K562 (cell line): ENCODE measurements around the gene DNAJB6. TPM values are rescaled to one million over a fixed set of nuclear protein-coding genes. Genes with fewer than 3 reads are reported as not detected.

Source experiments
- ATAC-seq: fragments of 200-7000 bp; cut with Tn5 transposase; 3 replicates; pipeline ENCODE4 v1.9.1; 2020; ENCODE audit warnings: moderate library complexity
- BruUV-seq: library from RNA; stranded (reverse); fragments of 400-500 nt; replicated peaks from 2 replicates; lab custom pipeline; 2021; lab: Mats Ljungman, UMichigan
- CTCF ChIA-PET: fragments of 300-600 bp; formaldehyde crosslinking; extraction: SDS; loops from one replicate; lab custom pipeline; 2021; ENCODE audit warnings: low intra/inter-chr PET ratio; lab: Yijun Ruan, JAX
- POLR2A ChIA-PET: fragments of 300-600, 350-650 bp; sonication (Branson Sonifier 250); formaldehyde crosslinking; extraction: SDS; loops from one replicate; lab custom pipeline; 2021; ENCODE audit warnings: antibody characterized with exemption, inconsistent platforms; lab: Yijun Ruan, JAX
- DNase-seq, 4 experiments: peaks; one replicate each; pipeline versions ENCODE4 v3.0.0 to v3.0.0-alpha.2; 2011 to 2018; ENCODE audit warnings: low spot score in 3 of 4, mixed read lengths in 3 of 4; ENCODE audit errors: extremely low read depth in 1 of 4
- FAIRE-seq: peaks from 2 replicates; lab custom pipeline; 2011; peaks lifted over from hg19 to GRCh38; lab: Jason Lieb, UNC
- H2AFZ ChIP-seq: 2 replicates; pipeline ENCODE4 v1.6.0; 2011; ENCODE audit warnings: low read depth, low read length, control low read depth, inconsistent platforms
- H3K27ac ChIP-seq: fragments of 200-600 bp; 3 replicates; pipeline ENCODE4 v1.8.0; 2011; ENCODE audit warnings: low read depth, mild to moderate bottlenecking, control low read depth, inconsistent platforms, low read length, moderate library complexity, mixed read lengths; ENCODE audit errors: extremely low read depth
- H3K27me3 ChIP-seq, 2 experiments: fragments of 300-600 bp in 1 of 2; 2 replicates in 1 of 2; 3 replicates in 1 of 2; pipeline versions ENCODE4 v1.6.0 to v1.8.0; 2011; ENCODE audit warnings: inconsistent platforms in 2 of 2, low read length in 2 of 2, mild to moderate bottlenecking in 1 of 2, mixed read lengths in 1 of 2, moderate library complexity in 1 of 2; ENCODE audit not compliant: control insufficient read depth in 2 of 2, insufficient read depth in 2 of 2
- H3K36me3 ChIP-seq: fragments of 300-600 bp; 3 replicates; pipeline ENCODE4 v1.8.0; 2011; ENCODE audit warnings: mild to moderate bottlenecking, low read length, inconsistent platforms; ENCODE audit not compliant: control insufficient read depth, insufficient read depth
- H3K4me1 ChIP-seq, 2 experiments: fragments of 200-600 bp in 1 of 2; replicated peaks in 1 of 2; 2 replicates in 1 of 2; 3 replicates in 1 of 2; pipeline versions ENCODE4 v1.5.1 to v1.8.0; 2011; ENCODE audit warnings: inconsistent platforms in 2 of 2, low read length in 2 of 2, mild to moderate bottlenecking in 1 of 2, mixed read lengths in 1 of 2, moderate library complexity in 1 of 2; ENCODE audit not compliant: control insufficient read depth in 2 of 2, insufficient read depth in 2 of 2
- H3K4me2 ChIP-seq: 2 replicates; pipeline ENCODE4 v1.6.1; 2011; ENCODE audit warnings: low read length, control low read depth, inconsistent platforms, mixed read lengths; ENCODE audit not compliant: insufficient read depth
- H3K4me3 ChIP-seq: fragments of 200-600 bp; sonication (generic), shearing (Covaris generic); 2 replicates; pipeline ENCODE4 v1.5.1; 2016; ENCODE audit warnings: control low read depth, inconsistent platforms
- H3K79me2 ChIP-seq: fragments of 200-600 bp; 3 replicates; pipeline ENCODE4 v1.8.0; 2011; ENCODE audit warnings: low read length, inconsistent platforms; ENCODE audit not compliant: control insufficient read depth, insufficient read depth
- H3K9ac ChIP-seq, 2 experiments: 2 replicates each; pipeline versions ENCODE4 v1.6.0 to v1.6.1; 2011; ENCODE audit warnings: low read depth in 2 of 2, low read length in 2 of 2, control low read depth in 1 of 2, inconsistent platforms in 1 of 2, mild to moderate bottlenecking in 1 of 2, mixed read lengths in 1 of 2; ENCODE audit not compliant: insufficient read depth in 1 of 2
- H3K9me1 ChIP-seq: one replicate; pipeline ENCODE4 v1.6.0; 2011; ENCODE audit warnings: inconsistent platforms, mild to moderate bottlenecking, low read length, moderate library complexity; ENCODE audit not compliant: control insufficient read depth, insufficient read depth
- H3K9me3 ChIP-seq: replicated peaks from 2 replicates; pipeline ENCODE4 v1.5.1; 2011; ENCODE audit warnings: low read depth, low read length, inconsistent platforms; ENCODE audit not compliant: control insufficient read depth, insufficient read depth
- H4K20me1 ChIP-seq: replicated peaks from 2 replicates; pipeline ENCODE4 v1.6.1; 2011; ENCODE audit warnings: low read length, inconsistent platforms, mixed read lengths; ENCODE audit not compliant: control insufficient read depth, insufficient read depth
- CXXC5 ChIP-seq: fragments of 250-450 bp; sonication (Bioruptor Pico); IDR thresholded peaks from 2 replicates; pipeline ENCODE4 v1.8.0; 2022; ENCODE audit warnings: inconsistent platforms, mild to moderate bottlenecking, moderate library complexity
- MBD2 ChIP-seq: sonication (generic); IDR thresholded peaks from 2 replicates; pipeline ENCODE4 v1.6.1; 2016; ENCODE audit warnings: low read depth, borderline replicate concordance
- NR2C1 ChIP-seq, 2 experiments: fragments of 450-650 bp; IDR thresholded peaks; 2 replicates each; pipeline ENCODE4 v1.6.1; 2017; ENCODE audit warnings: mild to moderate bottlenecking in 2 of 2, antibody characterized with exemption in 1 of 2, inconsistent platforms in 1 of 2, missing compliant biosample characterization in 1 of 2, missing genetic modification characterization in 1 of 2
- RBM39 ChIP-seq: fragments of 200-400 bp; formaldehyde crosslinking; optimal IDR thresholded peaks from 2 replicates; pipeline ENCODE3; 2018; ENCODE audit warnings: low read depth, low read length
- SNRNP70 ChIP-seq: fragments of 200-400 bp; formaldehyde crosslinking; optimal IDR thresholded peaks from 2 replicates; pipeline ENCODE3; 2017; ENCODE audit warnings: low read depth, low read length
- ZNF76 ChIP-seq: fragments of 250-450 bp; sonication (Bioruptor Pico); IDR thresholded peaks from 2 replicates; pipeline ENCODE4 v1.4.0; 2020; ENCODE audit warnings: mild to moderate bottlenecking, moderate library complexity, borderline replicate concordance
- WGBS: fragments of 100-300 bp; shearing (Covaris generic); methylation state at CpG from one replicate; pipeline ENCODE4 v1.1.6; 2016; ENCODE audit warnings: low coverage, mixed read lengths; ENCODE audit not compliant: insufficient coverage; ENCODE audit errors: missing lambda C conversion rate; 5-methylcytosine and 5-hydroxymethylcytosine counted together
- in situ Hi-C: fragments of 300-500 bp; cut with MboI; formaldehyde crosslinking; loops from 4 replicates; pipeline ENCODE4 v1.15.0; 2018; ENCODE audit warnings: inconsistent platforms, mixed read lengths
- intact Hi-C: fragments of 100-400 bp; cut with micrococcal nuclease; formaldehyde crosslinking; loops from 2 replicates; pipeline ENCODE4 v1.14.2; 2022
- polyA plus RNA-seq, 8 experiments: library from polyadenylated mRNA; depleted of rRNA in 4 of 8; stranded (reverse) in 5 of 8; unstranded in 3 of 8; fragments of >200 nt; fragmentation: Nextera tagmentation in 2 of 8; fragmentation: Illumina TruSeq in 1 of 8; extraction: Ambion mirVana in 2 of 8; extraction: Trizol in 1 of 8; gene quantifications; 2 replicates each; pipeline versions ENCODE4 v1.2.1 to v1.2.3, GENCODE V29; 2011 to 2014; ENCODE audit warnings: inconsistent platforms in 1 of 8, missing spikeins in 1 of 8
- total RNA-seq, 7 experiments: library from RNA; depleted of rRNA in 6 of 7; stranded (reverse); fragments of >200 nt in 6 of 7; fragmentation: Illumina TruSeq in 2 of 7; extraction: Trizol in 2 of 7; gene quantifications; 2 replicates each; pipeline versions ENCODE4 v1.2.1 to v1.2.3, GENCODE V29; 2011 to 2021; ENCODE audit warnings: low replicate concordance in 1 of 7
- TF ChIP-seq, protein P1 (sequence below): fragments of 200-400 bp; formaldehyde crosslinking; IDR thresholded peaks from 2 replicates; pipeline ENCODE4 v1.6.1; 2017; ENCODE audit warnings: mild to moderate bottlenecking, low read depth, low read length, moderate library complexity
- TF ChIP-seq, protein P2 (sequence below): fragments of 450-650 bp; IDR thresholded peaks from one replicate; pipeline ENCODE4 v1.6.1; 2018; ENCODE audit warnings: mild to moderate bottlenecking, moderate library complexity; ENCODE audit not compliant: partially characterized antibody
- TF ChIP-seq, protein P3 (sequence below): fragments of 450-650 bp; IDR thresholded peaks from 2 replicates; pipeline ENCODE4 v1.6.1; 2016; ENCODE audit warnings: antibody characterized with exemption
- TF ChIP-seq, protein P4 (sequence below): fragments of 450-650 bp; IDR thresholded peaks from 2 replicates; pipeline ENCODE4 v1.7.1; 2018; ENCODE audit warnings: mild to moderate bottlenecking, low read depth; ENCODE audit not compliant: partially characterized antibody

The DNAJB6 gene
- total and polyA plus RNA-seq, 9 of the 15 experiments (the other 6 are each of a cell fraction or from before 2014, with no cell fraction given), result 84.5 to 158 (median 135) TPM

DNA sequence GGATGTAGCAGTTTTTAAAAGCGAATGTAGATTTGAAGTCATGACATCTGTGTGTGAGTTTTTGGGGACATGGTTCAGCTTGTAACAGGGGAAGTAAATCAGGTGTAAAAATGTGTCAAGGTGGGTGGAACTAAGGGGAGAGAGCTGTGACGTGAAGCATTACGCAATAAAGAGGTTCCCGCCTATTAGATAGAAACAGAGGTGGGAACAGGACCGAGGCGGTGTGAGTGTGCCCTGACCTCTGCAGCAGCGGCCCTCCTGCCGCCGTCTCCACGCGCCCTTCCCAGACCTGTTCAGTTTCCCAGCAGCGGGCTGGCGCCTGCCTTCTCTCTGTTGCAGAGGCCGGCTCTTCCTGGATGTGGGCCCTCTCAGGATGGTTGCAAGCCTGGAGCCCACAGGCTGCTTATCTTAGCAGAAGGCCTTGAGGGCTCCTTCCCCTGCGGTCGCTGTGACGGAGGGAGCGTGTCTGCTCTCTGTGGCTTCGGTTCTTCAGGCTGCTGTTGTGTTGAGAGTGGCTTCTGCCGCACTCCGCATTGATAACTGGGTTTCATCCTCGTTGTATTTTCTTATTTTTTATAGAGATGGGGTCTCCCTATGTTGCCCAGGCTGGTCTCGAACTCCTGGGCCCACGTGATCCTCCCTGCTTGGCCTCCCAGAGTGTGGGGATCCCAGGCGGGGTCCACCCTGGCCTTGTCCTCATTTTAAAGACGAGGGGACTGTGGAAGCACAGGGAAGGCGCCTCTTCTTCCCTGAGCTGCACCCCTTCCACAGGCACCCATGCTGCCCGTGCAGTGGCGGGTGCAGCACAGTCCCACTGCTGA lies 65.0 kb downstream of the DNAJB6 start:
- H3K9me1 ChIP-seq, result peaks cover 19% of the 10 kb centered on the region
- H3K27ac ChIP-seq, result peak overlapping the region; percentile 77
- peaks cover 67 to 96% of the 10 kb centered on the region in 2 experiments for H3K4me1 ChIP-seq
- H2AFZ ChIP-seq, result peak overlapping the region; percentile 41
- WGBS, result 26% methylated on average over 29 of the region's 29 CpGs
- peak overlapping the region; percentile 26 to 34 for H3K9ac ChIP-seq
- H3K4me3 ChIP-seq, result no peak overlapping the region
- DNase-seq, result peak; percentile 60 to 96 (median 77)
- H3K9me3 ChIP-seq, result no peaks in the 10 kb centered on the region
- ChIA-PET POLR2A (interaction anchor here (0.6 kb wide), 1 partner anchor 105 kb away, joined by 3 read pairs; no protein-coding TSS in a partner anchor), CTCF (no interaction called here)
- peak overlapping the region; percentile 66 for H3K4me2 ChIP-seq
- intact Hi-C loops, result no loop called here
- peak; percentile 81 for ATAC-seq
- FAIRE-seq, result peak; percentile 96
- H3K79me2 ChIP-seq, result peaks cover 64% of the 10 kb centered on the region
- no TSS peak for BruUV-seq
- no peaks in the 10 kb centered on the region for H4K20me1 ChIP-seq
- peaks cover 58% of the 10 kb centered on the region; the same call in 2 of the 3 replicates for H3K36me3 ChIP-seq
- H3K27me3 ChIP-seq, result no peaks in the 10 kb centered on the region
- in situ Hi-C loops, result no loop called here
- TF ChIP-seq, protein P1, sequence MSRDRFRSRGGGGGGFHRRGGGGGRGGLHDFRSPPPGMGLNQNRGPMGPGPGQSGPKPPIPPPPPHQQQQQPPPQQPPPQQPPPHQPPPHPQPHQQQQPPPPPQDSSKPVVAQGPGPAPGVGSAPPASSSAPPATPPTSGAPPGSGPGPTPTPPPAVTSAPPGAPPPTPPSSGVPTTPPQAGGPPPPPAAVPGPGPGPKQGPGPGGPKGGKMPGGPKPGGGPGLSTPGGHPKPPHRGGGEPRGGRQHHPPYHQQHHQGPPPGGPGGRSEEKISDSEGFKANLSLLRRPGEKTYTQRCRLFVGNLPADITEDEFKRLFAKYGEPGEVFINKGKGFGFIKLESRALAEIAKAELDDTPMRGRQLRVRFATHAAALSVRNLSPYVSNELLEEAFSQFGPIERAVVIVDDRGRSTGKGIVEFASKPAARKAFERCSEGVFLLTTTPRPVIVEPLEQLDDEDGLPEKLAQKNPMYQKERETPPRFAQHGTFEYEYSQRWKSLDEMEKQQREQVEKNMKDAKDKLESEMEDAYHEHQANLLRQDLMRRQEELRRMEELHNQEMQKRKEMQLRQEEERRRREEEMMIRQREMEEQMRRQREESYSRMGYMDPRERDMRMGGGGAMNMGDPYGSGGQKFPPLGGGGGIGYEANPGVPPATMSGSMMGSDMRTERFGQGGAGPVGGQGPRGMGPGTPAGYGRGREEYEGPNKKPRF, result no peak
- TF ChIP-seq, protein P2, sequence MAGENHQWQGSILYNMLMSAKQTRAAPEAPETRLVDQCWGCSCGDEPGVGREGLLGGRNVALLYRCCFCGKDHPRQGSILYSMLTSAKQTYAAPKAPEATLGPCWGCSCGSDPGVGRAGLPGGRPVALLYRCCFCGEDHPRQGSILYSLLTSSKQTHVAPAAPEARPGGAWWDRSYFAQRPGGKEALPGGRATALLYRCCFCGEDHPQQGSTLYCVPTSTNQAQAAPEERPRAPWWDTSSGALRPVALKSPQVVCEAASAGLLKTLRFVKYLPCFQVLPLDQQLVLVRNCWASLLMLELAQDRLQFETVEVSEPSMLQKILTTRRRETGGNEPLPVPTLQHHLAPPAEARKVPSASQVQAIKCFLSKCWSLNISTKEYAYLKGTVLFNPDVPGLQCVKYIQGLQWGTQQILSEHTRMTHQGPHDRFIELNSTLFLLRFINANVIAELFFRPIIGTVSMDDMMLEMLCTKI, result no peak
- TF ChIP-seq ZNF76 (CRISPR knock-in tag) (no peak), MBD2 (peak; percentile 18; the same call in 1 of the 2 replicates), SNRNP70 (no peak), CXXC5 (CRISPR knock-in tag) (peak; percentile 88), NR2C1 (IDR thresholded peaks at IDR 0.05) (0 out of 2 replicates have a peak, but pooled peaks have one; percentile 3), NR2C1 (tag; IDR thresholded peaks at IDR 0.05) (0 out of 2 replicates have a peak, but pooled peaks have one; percentile 12), RBM39 (no peak)
- TF ChIP-seq, protein P3, sequence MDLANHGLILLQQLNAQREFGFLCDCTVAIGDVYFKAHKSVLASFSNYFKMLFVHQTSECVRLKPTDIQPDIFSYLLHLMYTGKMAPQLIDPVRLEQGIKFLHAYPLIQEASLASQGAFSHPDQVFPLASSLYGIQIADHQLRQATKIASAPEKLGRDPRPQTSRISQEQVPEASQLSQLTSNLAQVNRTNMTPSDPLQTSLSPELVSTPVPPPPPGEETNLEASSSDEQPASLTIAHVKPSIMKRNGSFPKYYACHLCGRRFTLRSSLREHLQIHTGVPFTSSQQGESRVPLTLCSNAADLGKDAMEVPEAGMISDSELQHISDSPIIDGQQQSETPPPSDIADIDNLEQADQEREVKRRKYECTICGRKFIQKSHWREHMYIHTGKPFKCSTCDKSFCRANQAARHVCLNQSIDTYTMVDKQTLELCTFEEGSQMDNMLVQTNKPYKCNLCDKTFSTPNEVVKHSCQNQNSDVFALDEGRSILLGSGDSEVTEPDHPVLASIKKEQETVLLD, result peak; percentile 58; the same call in 1 of the 2 replicates
- TF ChIP-seq, protein P4, sequence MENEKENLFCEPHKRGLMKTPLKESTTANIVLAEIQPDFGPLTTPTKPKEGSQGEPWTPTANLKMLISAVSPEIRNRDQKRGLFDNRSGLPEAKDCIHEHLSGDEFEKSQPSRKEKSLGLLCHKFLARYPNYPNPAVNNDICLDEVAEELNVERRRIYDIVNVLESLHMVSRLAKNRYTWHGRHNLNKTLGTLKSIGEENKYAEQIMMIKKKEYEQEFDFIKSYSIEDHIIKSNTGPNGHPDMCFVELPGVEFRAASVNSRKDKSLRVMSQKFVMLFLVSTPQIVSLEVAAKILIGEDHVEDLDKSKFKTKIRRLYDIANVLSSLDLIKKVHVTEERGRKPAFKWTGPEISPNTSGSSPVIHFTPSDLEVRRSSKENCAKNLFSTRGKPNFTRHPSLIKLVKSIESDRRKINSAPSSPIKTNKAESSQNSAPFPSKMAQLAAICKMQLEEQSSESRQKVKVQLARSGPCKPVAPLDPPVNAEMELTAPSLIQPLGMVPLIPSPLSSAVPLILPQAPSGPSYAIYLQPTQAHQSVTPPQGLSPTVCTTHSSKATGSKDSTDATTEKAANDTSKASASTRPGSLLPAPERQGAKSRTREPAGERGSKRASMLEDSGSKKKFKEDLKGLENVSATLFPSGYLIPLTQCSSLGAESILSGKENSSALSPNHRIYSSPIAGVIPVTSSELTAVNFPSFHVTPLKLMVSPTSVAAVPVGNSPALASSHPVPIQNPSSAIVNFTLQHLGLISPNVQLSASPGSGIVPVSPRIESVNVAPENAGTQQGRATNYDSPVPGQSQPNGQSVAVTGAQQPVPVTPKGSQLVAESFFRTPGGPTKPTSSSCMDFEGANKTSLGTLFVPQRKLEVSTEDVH, result peak; percentile 44
